ENCODE measurements around the gene DUOX1. TPM values are rescaled to one million over a fixed set of nuclear protein-coding genes. Genes with fewer than 3 reads are reported as not detected.
A peak's percentile ranks its signal among the peaks of the same experiment; 100 is the strongest.

DUOX1 gene
- total and polyA plus RNA-seq, 2 donors (not counting 3 experiments of a cell fraction or from before 2014, with no cell fraction given): not detected

- Histone ChIP-seq H3K4me3 (replicated peaks in 1 of 3; ENCODE audit: insufficient read depth in 1 of 3, low read depth in 1 of 3, low read length in 3 of 3) (no peak overlapping the region), H3K79me2 (ENCODE audit: control insufficient read depth, insufficient read depth, low read length) (no peaks in the 10 kb centered on the region), H3K4me1 (ENCODE audit: control insufficient read depth, extremely low read depth, insufficient read depth, low read length) (peaks cover 8% of the 10 kb centered on the region), H3K4me2 (ENCODE audit: insufficient read depth, low read length) (no peak overlapping the region), H3K27ac (ENCODE audit: insufficient read depth, low read depth, low read length) (no peak overlapping the region), H3K27me3 (ENCODE audit: control insufficient read depth in 2 of 2, insufficient read depth in 2 of 2, low read length in 2 of 2) (peaks cover 9 to 12% of the 10 kb centered on the region in 2 experiments), H4K20me1 (replicated peaks; ENCODE audit: control insufficient read depth, extremely low read depth, insufficient read depth, low read length) (no peaks in the 10 kb centered on the region), H3K9ac (replicated peaks; ENCODE audit: extremely low read depth, insufficient read depth, low read length) (no peak overlapping the region), H3K9me3 (replicated peaks; ENCODE audit: control insufficient read depth, insufficient read depth, low read length) (no peaks in the 10 kb centered on the region), H3K9me1 (replicated peaks; ENCODE audit: control insufficient read depth, extremely low read depth, insufficient read depth, low read length) (no peaks in the 10 kb centered on the region), H3K36me3 (ENCODE audit: control insufficient read depth in 2 of 2, extremely low read depth in 1 of 2, insufficient read depth in 2 of 2, low read length in 2 of 2) (no peaks in the 10 kb centered on the region), H2AFZ (ENCODE audit: low read depth, low read length) (no peak overlapping the region)
- DNase-seq (ENCODE audit: low read depth, low spot score) (peak; percentile 32), FAIRE-seq (no peak)
- CTCF ChIA-PET: interaction anchor here (0.9 to 8.9 kb wide), 4 partner anchors 8 to 228 kb away, joined by 3 to 98 read pairs (median 3); no protein-coding TSS in a partner anchor
- intact Hi-C loops (cut with micrococcal nuclease) (loop anchor here (5.0 to 10.0 kb wide), 2 partner anchors 412 to 719 kb away; no protein-coding TSS in a partner anchor), dilution Hi-C loops (cut with MboI; ENCODE audit: extremely low pct_ligation_motif_present, low sequenced_read_pairs) (no loop called here)
- POLR2A ChIA-PET: no interaction called here
- no TSS peak for BruUV-seq (replicated peaks)
- TF ChIP-seq MAX (IDR thresholded peaks at IDR 0.05; ENCODE audit: insufficient read depth, insufficient read length) (no peak), CTCF (IDR thresholded peaks at IDR 0.05; ENCODE audit: extremely low read depth in 1 of 2, insufficient read depth in 1 of 2, low read depth in 1 of 2, low read length in 2 of 2) (no peak), FOS (IDR thresholded peaks at IDR 0.05; ENCODE audit: borderline replicate concordance, insufficient read depth, low read length) (no peak), GATA2 (IDR thresholded peaks at IDR 0.05; ENCODE audit: insufficient read depth, insufficient read length, low read depth, low read length) (no peak), EZH2 (IDR thresholded peaks at IDR 0.05; ENCODE audit: borderline replicate concordance, low read depth, low read length, severe bottlenecking) (no peak), POLR2AphosphoS5 (IDR thresholded peaks at IDR 0.05; ENCODE audit: insufficient read depth, low read depth, low read length) (no peak), MYC (IDR thresholded peaks at IDR 0.05; ENCODE audit: low read depth, low read length) (no peak), POLR2A (IDR thresholded peaks at IDR 0.05; ENCODE audit: low read depth, low read length) (no peak), JUN (IDR thresholded peaks at IDR 0.05; ENCODE audit: borderline replicate concordance, insufficient read depth, insufficient read length, low read depth) (no peak)
Observed at GRCh38 chr15:45203182-45203581, 73.4 kb downstream of the DUOX1 start.
